ENCODE results near the gene TECPR1. TPM values are rescaled to one million over a fixed set of nuclear protein-coding genes. Genes with fewer than 3 reads are reported as not detected.

TECPR1 gene
- total RNA-seq, 4 donors from 2014 or later: 16.1 to 32.4 (median 22.5) TPM

- intact Hi-C loops (cut with DNase I): no loop called here
- H3K9me3 ChIP-seq: no peaks in the 10 kb centered on the region
- no peaks in the 10 kb centered on the region for H3K27me3 ChIP-seq
- TF ChIP-seq CTCF (IDR thresholded peaks at IDR 0.05): peak; percentile 30 to 67 (median 35)
- no peak for TF ChIP-seq EP300 (IDR thresholded peaks at IDR 0.05)
- TF ChIP-seq POLR2A (IDR thresholded peaks at IDR 0.05; ENCODE audit: low read depth): no peak
- TF ChIP-seq POLR2AphosphoS5 (IDR thresholded peaks at IDR 0.05): no peak
- peaks cover 0 to 10% (median 7%) of the 10 kb centered on the region in 4 donors for H3K4me1 ChIP-seq
- H3K27ac ChIP-seq (replicated peaks in 1 of 4): no peak overlapping the region
- DNase-seq (ENCODE audit: extremely low spot score): no peak
- peaks cover 18 to 93% (median 77%) of the 10 kb centered on the region in 4 donors for H3K36me3 ChIP-seq
- WGBS: 63% methylated on average over 12 of the region's 19 CpGs
- no peak overlapping the region for H3K4me3 ChIP-seq
These were observed 10.9 kb downstream of the TECPR1 start for GRCh38 chr7:98240961-98241673.

- H3K36me3 ChIP-seq: peaks cover 18 to 89% (median 77%) of the 10 kb centered on the region in 4 donors
These were observed 13.1 kb downstream of the TECPR1 start for GRCh38 chr7:98238976-98239375.

GRCh38 chr7:98238076-98238475, 14.0 kb downstream of the TECPR1 start:
- no peaks in the 10 kb centered on the region for H3K27me3 ChIP-seq
- H3K4me3 ChIP-seq: no peak overlapping the region
- peaks cover 22 to 89% (median 78%) of the 10 kb centered on the region in 4 donors for H3K36me3 ChIP-seq
- DNase-seq (ENCODE audit: extremely low spot score): no peak
- no peaks in the 10 kb centered on the region for H3K4me1 ChIP-seq
- H3K9me3 ChIP-seq: no peaks in the 10 kb centered on the region
- intact Hi-C loops (cut with DNase I): no loop called here
- H3K27ac ChIP-seq (replicated peaks in 1 of 4): no peak overlapping the region
- TF ChIP-seq EP300 (IDR thresholded peaks at IDR 0.05) (no peak), CTCF (IDR thresholded peaks at IDR 0.05) (no peak)
- 100% methylated on average over 3 of the region's 4 CpGs for WGBS

More at GRCh38 chr7:98238976-98239375, 13.1 kb downstream of the TECPR1 start:
- Histone ChIP-seq H3K27me3 (no peaks in the 10 kb centered on the region), H3K27ac (replicated peaks in 1 of 4) (no peak overlapping the region), H3K4me1 (no peaks in the 10 kb centered on the region), H3K4me3 (no peak overlapping the region), H3K9me3 (no peaks in the 10 kb centered on the region)
- 94% methylated on average over 9 of the region's 9 CpGs for WGBS
- TF ChIP-seq POLR2AphosphoS5 (IDR thresholded peaks at IDR 0.05) (no peak), EP300 (IDR thresholded peaks at IDR 0.05) (no peak), CTCF (IDR thresholded peaks at IDR 0.05) (no peak), POLR2A (IDR thresholded peaks at IDR 0.05; ENCODE audit: low read depth) (no peak)
- no peak for DNase-seq (ENCODE audit: extremely low spot score)
- intact Hi-C loops (cut with DNase I): no loop called here

- TF ChIP-seq POLR2A (IDR thresholded peaks at IDR 0.05; ENCODE audit: low read depth): no peak
- TF ChIP-seq EP300 (IDR thresholded peaks at IDR 0.05): no peak
- no peak for TF ChIP-seq POLR2AphosphoS5 (IDR thresholded peaks at IDR 0.05)
- no peak for TF ChIP-seq CTCF (IDR thresholded peaks at IDR 0.05)
- peaks cover 24 to 95% (median 84%) of the 10 kb centered on the region in 4 donors for H3K36me3 ChIP-seq
- intact Hi-C loops (cut with DNase I): no loop called here
- no peaks in the 10 kb centered on the region for H3K27me3 ChIP-seq
- H3K4me3 ChIP-seq: no peak overlapping the region
- no peak overlapping the region for H3K27ac ChIP-seq (replicated peaks in 1 of 4)
- H3K4me1 ChIP-seq: no peaks in the 10 kb centered on the region
- no peak for DNase-seq (ENCODE audit: extremely low spot score)
- WGBS: 97% methylated on average over 22 of the region's 25 CpGs
- H3K9me3 ChIP-seq: no peaks in the 10 kb centered on the region
These were observed 15.5 kb downstream of the TECPR1 start for GRCh38 chr7:98236355-98237185.
